Neural cell (in vitro differentiated cells): ENCODE measurements around the gene TOP3A. TPM values are rescaled to one million over a fixed set of nuclear protein-coding genes. Genes with fewer than 3 reads are reported as not detected.

Experiments used
- H2AFZ ChIP-seq: fragments of 200-600, 300-800 bp; sonication (generic), shearing (Covaris generic); 2 replicates; pipeline ENCODE4 v1.6.0; 2014; ENCODE audit warnings: low read depth, mild to moderate bottlenecking, antibody characterized with exemption, low read length, moderate library complexity
- H3F3A ChIP-seq: fragments of 200-600 bp; shearing (Covaris generic); 2 replicates; pipeline ENCODE4 v1.6.1; 2016; ENCODE audit warnings: mild to moderate bottlenecking, moderate library complexity, mixed read lengths, antibody characterized with exemption, low read length; ENCODE audit not compliant: insufficient read depth, poor library complexity, severe bottlenecking
- H3K27ac ChIP-seq: fragments of 200-600, 300-800 bp; sonication (generic), shearing (Covaris generic); 2 replicates; pipeline ENCODE4 v1.5.1; 2014; ENCODE audit warnings: mild to moderate bottlenecking, low read length, moderate library complexity
- H3K27me3 ChIP-seq: fragments of 300-800, 200-600 bp; sonication (generic), shearing (Covaris generic); 2 replicates; pipeline ENCODE4 v1.6.0; 2014; ENCODE audit warnings: mild to moderate bottlenecking, low read depth, low read length, moderate library complexity; ENCODE audit not compliant: insufficient read depth
- H3K36me3 ChIP-seq: fragments of 300-800, 200-600 bp; sonication (generic), shearing (Covaris generic); 2 replicates; pipeline ENCODE4 v1.5.1; 2014; ENCODE audit warnings: mild to moderate bottlenecking, antibody characterized with exemption, low read length, moderate library complexity; ENCODE audit not compliant: insufficient read depth
- H3K4me2 ChIP-seq: fragments of 300-800, 200-600 bp; sonication (generic), shearing (Covaris generic); 2 replicates; pipeline ENCODE4 v1.6.0; 2014; ENCODE audit warnings: mild to moderate bottlenecking, low read length
- H3K4me3 ChIP-seq: fragments of 300-800, 200-600 bp; sonication (generic), shearing (Covaris generic); 2 replicates; pipeline ENCODE4 v1.5.1; 2014; ENCODE audit warnings: mild to moderate bottlenecking, low read length, moderate library complexity
- H3K79me2 ChIP-seq: fragments of 200-600 bp; shearing (Covaris generic); replicated peaks from 2 replicates; pipeline ENCODE4 v1.6.0; 2014; ENCODE audit warnings: mild to moderate bottlenecking, low read length, moderate library complexity; ENCODE audit not compliant: insufficient read depth
- H3K9ac ChIP-seq: fragments of 300-800, 200-600 bp; sonication (generic), shearing (Covaris generic); 2 replicates; pipeline ENCODE4 v1.6.1; 2016; ENCODE audit warnings: mild to moderate bottlenecking, low read length, mixed read lengths
- H3K9me2 ChIP-seq: fragments of 200-600 bp; shearing (Covaris generic); 2 replicates; pipeline ENCODE4 v1.6.1; 2016; ENCODE audit warnings: mild to moderate bottlenecking, low read length, mixed read lengths; ENCODE audit not compliant: insufficient read depth
- H3K9me3 ChIP-seq: fragments of 200-600, 300-800 bp; sonication (generic), shearing (Covaris generic); 2 replicates; pipeline ENCODE4 v1.6.1; 2016; ENCODE audit warnings: mild to moderate bottlenecking, mixed run types, low read length, moderate library complexity, mixed read lengths
- H4K20me1 ChIP-seq: fragments of 200-600 bp; shearing (Covaris generic); 2 replicates; pipeline ENCODE4 v1.6.1; 2016; ENCODE audit warnings: mild to moderate bottlenecking, mixed run types; ENCODE audit not compliant: insufficient read depth
- CTCF ChIP-seq: fragments of 450-650 bp; IDR thresholded peaks from 2 replicates; pipeline ENCODE4 v1.5.1; 2014; ENCODE audit warnings: antibody characterized with exemption, mild to moderate bottlenecking, moderate library complexity; ENCODE audit not compliant: poor library complexity, severe bottlenecking
- EP300 ChIP-seq: fragments of 450-650 bp; conservative IDR thresholded peaks from 2 replicates; pipeline ENCODE4 v1.6.1; 2014; ENCODE audit warnings: antibody characterized with exemption, mild to moderate bottlenecking, moderate library complexity; ENCODE audit not compliant: poor library complexity, severe bottlenecking
- EZH2 ChIP-seq: fragments of 200-600, 300-800 bp; shearing (Covaris generic), sonication (generic); IDR thresholded peaks from 2 replicates; pipeline ENCODE4 v1.6.1; 2014; ENCODE audit warnings: antibody characterized with exemption, low read length, borderline replicate concordance, mild to moderate bottlenecking; ENCODE audit not compliant: insufficient read depth, poor library complexity, severe bottlenecking
- RAD21 ChIP-seq: fragments of 450-650 bp; conservative IDR thresholded peaks from 2 replicates; pipeline ENCODE4 v1.6.1; 2014; ENCODE audit warnings: antibody characterized with exemption, mild to moderate bottlenecking, moderate library complexity
- SMC3 ChIP-seq: fragments of 450-650 bp; conservative IDR thresholded peaks from 2 replicates; pipeline ENCODE4 v1.6.1; 2014; ENCODE audit warnings: antibody characterized with exemption, mild to moderate bottlenecking, moderate library complexity; ENCODE audit not compliant: poor library complexity
- TAF1 ChIP-seq: IDR thresholded peaks from 2 replicates; pipeline ENCODE4 v1.6.1; 2012; ENCODE audit warnings: low read depth
- polyA plus RNA-seq: library from polyadenylated mRNA; depleted of rRNA; stranded (reverse); fragments of >200 nt; gene quantifications from 2 replicates; pipeline ENCODE4 v1.2.3, GENCODE V29; 2014

Gene TOP3A
- polyA plus RNA-seq, 1 donor from 2014 or later: 31.9 TPM

GRCh38 chr17:18326572-18326971, 11.8 kb upstream of the TOP3A start:
- H3K4me3 ChIP-seq: no peak overlapping the region
- no peaks in the 10 kb centered on the region for H3F3A ChIP-seq
- H3K9ac ChIP-seq: no peak overlapping the region
- H3K27me3 ChIP-seq: no peaks in the 10 kb centered on the region
- no peak overlapping the region for H3K27ac ChIP-seq
- no peak overlapping the region for H3K4me2 ChIP-seq
- no peak for TF ChIP-seq EP300
- no peaks in the 10 kb centered on the region for H3K79me2 ChIP-seq
- H3K36me3 ChIP-seq: no peaks in the 10 kb centered on the region
- no peaks in the 10 kb centered on the region for H3K9me3 ChIP-seq
- no peaks in the 10 kb centered on the region for H4K20me1 ChIP-seq
- no peaks in the 10 kb centered on the region for H3K9me2 ChIP-seq
- no peak overlapping the region for H2AFZ ChIP-seq

GRCh38 chr17:18326039-18326438, 11.2 kb upstream of the TOP3A start:
- H3K27ac ChIP-seq: no peak overlapping the region
- no peaks in the 10 kb centered on the region for H3K9me3 ChIP-seq
- H3K79me2 ChIP-seq: no peaks in the 10 kb centered on the region
- no peak overlapping the region for H3K4me3 ChIP-seq
- no peak overlapping the region for H3K4me2 ChIP-seq
- H4K20me1 ChIP-seq: no peaks in the 10 kb centered on the region
- no peak for TF ChIP-seq EZH2
- no peak for TF ChIP-seq RAD21
- TF ChIP-seq EP300: no peak
- TF ChIP-seq CTCF: no peak
- no peak for TF ChIP-seq TAF1
- no peaks in the 10 kb centered on the region for H3K9me2 ChIP-seq
- H3F3A ChIP-seq: no peaks in the 10 kb centered on the region
- no peak overlapping the region for H3K9ac ChIP-seq
- H2AFZ ChIP-seq: no peak overlapping the region
- H3K36me3 ChIP-seq: no peaks in the 10 kb centered on the region
- H3K27me3 ChIP-seq: no peaks in the 10 kb centered on the region

- Histone ChIP-seq H3K36me3 (no peaks in the 10 kb centered on the region), H3K27ac (no peak overlapping the region), H3K79me2 (no peaks in the 10 kb centered on the region), H3K9me2 (no peaks in the 10 kb centered on the region), H3K9ac (no peak overlapping the region), H4K20me1 (no peaks in the 10 kb centered on the region), H3F3A (no peaks in the 10 kb centered on the region), H3K4me3 (no peak overlapping the region), H2AFZ (no peak overlapping the region), H3K27me3 (no peaks in the 10 kb centered on the region), H3K4me2 (no peak overlapping the region), H3K9me3 (no peaks in the 10 kb centered on the region)
- TF ChIP-seq TAF1 (no peak), SMC3 (no peak), EP300 (no peak), CTCF (no peak), EZH2 (no peak)
Observed at GRCh38 chr17:18324140-18325050, 9.6 kb upstream of the TOP3A start.
